GM18868 (cell line): Measurements from ENCODE around the gene INPP4A.

Source experiments
- ATAC-seq: cut with Tn5 transposase; IDR thresholded peaks from one replicate; pipeline ENCODE4 v1.9.1; 2021; ENCODE audit warnings: mild to moderate bottlenecking, moderate library complexity; ENCODE audit not compliant: unreplicated experiment

Gene INPP4A

GRCh38 chr2:98489486-98489885, 44.8 kb downstream of the INPP4A start:
- no peak for ATAC-seq

- no peak for ATAC-seq
These were observed 45.6 kb downstream of the INPP4A start for GRCh38 chr2:98489971-98490962.

GRCh38 chr2:98492441-98492840, 47.8 kb downstream of the INPP4A start:
- ATAC-seq = no peak

- no peak for ATAC-seq
These were observed 50.0 kb downstream of the INPP4A start for GRCh38 chr2:98494699-98495098.

GRCh38 chr2:98496750-98497493, 52.3 kb downstream of the INPP4A start:
- ATAC-seq = no peak

GRCh38 chr2:98498703-98499440, 54.2 kb downstream of the INPP4A start:
- ATAC-seq = no peak

GRCh38 chr2:98500561-98500960, 55.9 kb downstream of the INPP4A start:
- no peak for ATAC-seq

- no peak for ATAC-seq
These were observed 56.6 kb downstream of the INPP4A start for GRCh38 chr2:98501223-98501622.

GRCh38 chr2:98501876-98502275, 57.2 kb downstream of the INPP4A start:
- no peak for ATAC-seq

- no peak for ATAC-seq
These were observed 58.1 kb downstream of the INPP4A start for GRCh38 chr2:98502556-98503335.

- ATAC-seq = no peak
These were observed 58.9 kb downstream of the INPP4A start for GRCh38 chr2:98503481-98504105.

- ATAC-seq = no peak
These were observed 59.9 kb downstream of the INPP4A start for GRCh38 chr2:98504381-98505109.

- ATAC-seq = no peak
These were observed 60.7 kb downstream of the INPP4A start for GRCh38 chr2:98505311-98505808.

GRCh38 chr2:98505971-98506664, 61.5 kb downstream of the INPP4A start:
- ATAC-seq = no peak

- ATAC-seq = no peak
These were observed 62.2 kb downstream of the INPP4A start for GRCh38 chr2:98506881-98507280.

GRCh38 chr2:98507461-98507860, 62.8 kb downstream of the INPP4A start:
- no peak for ATAC-seq

GRCh38 chr2:98507891-98508708, 63.4 kb downstream of the INPP4A start:
- ATAC-seq = no peak

- no peak for ATAC-seq
These were observed 64.0 kb downstream of the INPP4A start for GRCh38 chr2:98508709-98509066.
